Erythroblast (primary cell): ENCODE results near the gene HPDL.
"Not testable (repeated sequence)": the region's sequence is repeated elsewhere in the genome, so short reads cannot be mapped to it uniquely, and the experiment has no call there.

ENCODE experiments used
- GATA1 ChIP-seq: IDR thresholded peaks from 2 replicates; pipeline ENCODE4 v1.6.1; 2011; ENCODE audit warnings: low read depth, mild to moderate bottlenecking, control low read depth, low read length, moderate library complexity
- POLR2A ChIP-seq: IDR thresholded peaks from 2 replicates; pipeline ENCODE4 v1.6.1; 2011; ENCODE audit warnings: mild to moderate bottlenecking, low read length

DNA sequence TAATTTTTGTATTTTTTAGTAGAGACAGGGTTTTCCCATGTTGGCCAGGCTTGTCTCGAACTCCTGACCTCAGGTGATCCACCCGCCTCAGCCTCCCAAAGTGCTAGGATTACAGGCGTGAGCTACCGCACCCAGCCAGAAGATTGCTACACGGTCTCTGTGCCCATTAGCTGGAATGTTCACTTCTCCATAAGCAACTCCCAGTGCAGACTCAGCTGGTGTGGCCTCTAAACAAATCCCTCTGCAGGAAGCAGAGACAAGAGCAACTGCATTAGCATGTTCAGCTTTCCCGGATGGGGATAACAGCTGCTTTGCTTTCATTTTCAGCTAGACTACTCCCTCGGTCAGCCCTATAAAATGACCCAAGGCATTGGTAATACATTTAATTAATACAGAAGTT lies 34.3 kb downstream of the HPDL start:
- not testable (repeated sequence) for TF ChIP-seq POLR2A, GATA1
